NCI-H2081 treated with DMSO at 0.1 percent for 48 hours (cell line): ENCODE data around the gene OPN4.

ENCODE experiments used
- DNase-seq: peaks from one replicate; lab custom pipeline; 2025; lab: John Stamatoyannopoulos, UW

OPN4 gene

GRCh38 chr10:86647773-86648703 lies 6.3 kb upstream of the OPN4 start:
- DNase-seq = no peak

GRCh38 chr10:86648704-86649427 lies 5.5 kb upstream of the OPN4 start:
- DNase-seq = no peak

- DNase-seq = no peak
Observed at GRCh38 chr10:86649471-86650150, 4.7 kb upstream of the OPN4 start.

GRCh38 chr10:86650151-86650550 lies 4.2 kb upstream of the OPN4 start:
- no peak for DNase-seq

GRCh38 chr10:86651021-86651471 lies 3.3 kb upstream of the OPN4 start:
- no peak for DNase-seq

GRCh38 chr10:86651631-86652331 lies 2.6 kb upstream of the OPN4 start:
- DNase-seq = no peak

GRCh38 chr10:86652361-86653202 lies 1.8 kb upstream of the OPN4 start:
- peak; percentile 88 for DNase-seq

- no peak for DNase-seq
Observed at GRCh38 chr10:86653379-86653778, 968 bp upstream of the OPN4 start.

GRCh38 chr10:86653987-86654386 lies 360 bp upstream of the OPN4 start:
- no peak for DNase-seq

GRCh38 chr10:86655173-86655540 lies 810 bp downstream of the OPN4 start:
- DNase-seq = no peak

- DNase-seq = no peak
Observed at GRCh38 chr10:86655596-86655995, 1.2 kb downstream of the OPN4 start.

GRCh38 chr10:86657011-86657395 lies 2.7 kb downstream of the OPN4 start:
- DNase-seq = no peak

GRCh38 chr10:86657396-86658011 lies 3.2 kb downstream of the OPN4 start:
- no peak for DNase-seq

GRCh38 chr10:86658261-86658741 lies 4.0 kb downstream of the OPN4 start:
- DNase-seq = no peak

- DNase-seq = no peak
Observed at GRCh38 chr10:86658751-86659150, 4.4 kb downstream of the OPN4 start.

GRCh38 chr10:86659161-86659691 lies 4.9 kb downstream of the OPN4 start:
- DNase-seq = no peak

GRCh38 chr10:86659721-86660453 lies 5.5 kb downstream of the OPN4 start:
- no peak for DNase-seq

GRCh38 chr10:86661161-86662025 lies 7.0 kb downstream of the OPN4 start:
- DNase-seq = no peak
